ENCODE results near the gene COL9A3. TPM values are rescaled to one million over a fixed set of nuclear protein-coding genes. Genes with fewer than 3 reads are reported as not detected.

COL9A3 gene
- total RNA-seq, 1 donor from 2014 or later = not detected

DNA sequence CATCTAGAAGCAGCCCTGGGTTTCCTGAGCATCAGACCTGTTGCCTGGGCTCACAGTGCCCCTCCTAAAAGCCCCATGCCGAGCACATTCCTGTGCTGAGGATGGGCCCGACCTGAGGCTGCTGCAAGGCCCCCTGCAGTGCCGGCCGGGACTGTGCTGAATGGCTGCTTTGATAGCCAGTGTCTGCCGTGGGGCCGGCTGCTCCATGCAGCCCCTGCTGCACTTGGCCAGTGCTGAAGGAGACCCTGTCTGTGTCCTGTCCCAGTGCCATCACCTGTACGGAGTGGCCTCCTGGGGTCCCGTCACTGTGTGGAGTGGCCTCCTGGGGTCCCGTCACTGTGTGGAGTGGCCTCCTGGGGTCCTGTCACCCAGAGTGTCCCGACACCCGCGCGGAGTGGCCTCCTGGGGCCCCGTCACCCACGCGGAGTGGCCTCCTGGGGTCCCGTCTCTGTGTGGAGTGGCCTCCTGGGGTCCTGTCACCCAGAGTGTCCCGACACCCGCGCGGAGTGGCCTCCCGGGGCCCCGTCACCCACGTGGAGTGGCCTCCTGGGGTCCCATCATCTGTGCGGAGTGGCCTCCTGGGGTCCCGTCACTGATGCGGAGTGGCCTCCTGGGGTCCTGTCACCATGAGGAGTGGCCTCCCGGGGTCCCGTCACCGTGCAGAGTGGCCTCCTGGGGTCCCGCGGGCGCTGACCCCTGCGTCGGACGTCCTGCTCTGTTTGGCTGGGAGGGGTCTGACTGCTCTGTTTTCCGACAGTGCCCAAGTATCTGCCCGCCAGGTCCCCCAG, 7.0 kb downstream of the COL9A3 start:
- intact Hi-C loops (cut with micrococcal nuclease) = loop anchor here (5.0 kb wide), 2 partner anchors 38 to 183 kb away; partner anchors contain the start of genes BHLHE23 and TCFL5
- DNase-seq = peak; percentile 57
- H3K4me3 Mint-ChIP-seq = no peak overlapping the region

DNA sequence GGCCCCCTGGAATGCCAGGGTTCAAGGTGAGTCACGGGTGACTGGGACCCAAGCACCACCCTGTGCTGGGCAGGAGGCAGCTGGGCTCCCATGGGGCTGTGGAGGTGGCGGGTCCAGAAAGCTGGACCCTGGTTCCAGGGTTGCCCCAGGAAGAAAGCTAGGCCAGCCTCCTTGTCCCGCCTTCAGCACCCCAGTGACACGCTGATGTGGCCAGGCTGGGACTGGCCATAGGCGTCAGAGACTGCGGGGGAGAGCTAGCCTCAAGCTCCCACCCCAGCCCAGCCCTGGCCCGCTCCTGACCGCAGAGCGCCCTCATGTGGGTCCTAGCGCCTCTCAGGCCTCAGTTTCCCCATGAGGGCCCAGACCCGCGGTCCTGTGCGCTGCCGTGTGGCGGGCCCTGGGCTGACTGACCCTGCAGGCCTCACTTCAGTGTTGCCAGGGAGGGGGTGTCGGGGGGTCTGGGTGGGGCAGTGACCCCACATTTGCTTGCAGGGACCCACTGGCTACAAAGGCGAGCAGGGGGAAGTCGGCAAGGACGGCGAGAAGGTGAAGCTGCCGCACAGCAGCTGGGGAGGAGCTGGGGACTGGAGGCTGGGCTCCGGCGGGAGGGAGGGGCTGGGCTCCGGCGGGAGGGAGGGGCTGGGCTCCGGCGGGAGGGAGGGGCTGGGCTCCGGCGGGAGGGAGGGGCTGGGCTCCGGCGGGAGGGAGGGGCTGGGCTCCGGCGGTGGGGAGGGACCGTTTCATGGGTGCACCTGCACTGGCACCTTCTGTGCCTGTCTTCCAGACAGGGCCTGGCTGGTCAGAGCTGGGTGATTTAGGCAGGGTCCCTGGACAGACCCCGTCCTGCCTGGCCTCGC, 7.9 kb downstream of the COL9A3 start:
- DNase-seq = peak; percentile 86
- Mint-ChIP-seq H3K27ac (no peak overlapping the region), H3K27me3 (no peaks in the 10 kb centered on the region), H3K36me3 (ENCODE audit: low read depth) (no peaks in the 10 kb centered on the region), H3K9me3 (no peaks in the 10 kb centered on the region), H3K4me1 (no peaks in the 10 kb centered on the region), H3K4me3 (peak overlapping the region; percentile 47)
- intact Hi-C loops (cut with micrococcal nuclease) = loop anchor here (5.0 kb wide), 2 partner anchors 38 to 183 kb away; partner anchors contain the start of genes BHLHE23 and TCFL5

More for the DNA sequence above, 7.0 kb downstream of the COL9A3 start:
- H3K36me3 Mint-ChIP-seq (ENCODE audit: low read depth) = no peaks in the 10 kb centered on the region
- H3K27me3 Mint-ChIP-seq = no peaks in the 10 kb centered on the region
- no peaks in the 10 kb centered on the region for H3K4me1 Mint-ChIP-seq
- H3K9me3 Mint-ChIP-seq = no peaks in the 10 kb centered on the region
- H3K27ac Mint-ChIP-seq = no peak overlapping the region

DNA sequence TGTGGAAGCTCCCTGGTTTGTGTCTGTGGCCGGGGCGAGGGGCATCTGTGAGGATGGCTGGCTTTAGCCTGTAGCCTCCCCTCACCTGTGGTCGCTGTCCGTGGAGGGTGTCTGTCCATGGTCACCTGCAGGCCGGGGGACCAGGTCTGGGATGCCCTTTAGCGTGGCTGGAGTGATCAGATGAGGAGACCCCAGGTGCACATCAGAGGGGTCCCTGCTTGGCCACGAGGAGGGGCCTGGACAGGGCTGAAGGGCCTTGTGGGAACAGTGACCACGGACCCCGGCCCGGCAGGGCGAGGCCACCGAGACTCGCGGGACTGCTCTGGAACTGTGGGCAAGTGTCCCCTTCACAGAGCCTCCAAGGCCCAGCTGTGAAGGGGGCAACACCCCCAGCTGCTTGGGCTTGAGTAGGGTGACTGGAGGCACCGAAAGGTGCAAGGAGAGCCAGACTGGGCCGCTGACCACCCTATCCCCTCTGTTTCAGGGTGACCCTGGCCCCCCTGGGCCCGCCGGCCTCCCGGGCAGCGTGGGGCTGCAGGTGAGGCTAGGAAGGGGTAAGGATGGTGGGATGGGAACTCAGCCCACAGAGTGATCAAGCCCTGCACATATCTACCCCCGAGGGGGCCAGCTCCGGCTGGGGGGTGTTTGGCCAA, 8.6 kb downstream of the COL9A3 start:
- Mint-ChIP-seq H3K4me1 (no peaks in the 10 kb centered on the region), H3K36me3 (ENCODE audit: low read depth) (no peaks in the 10 kb centered on the region), H3K4me3 (no peak overlapping the region), H3K27ac (no peak overlapping the region), H3K27me3 (no peaks in the 10 kb centered on the region), H3K9me3 (no peaks in the 10 kb centered on the region)
- intact Hi-C loops (cut with micrococcal nuclease) = no loop called here
- peak; percentile 64 for DNase-seq

DNA sequence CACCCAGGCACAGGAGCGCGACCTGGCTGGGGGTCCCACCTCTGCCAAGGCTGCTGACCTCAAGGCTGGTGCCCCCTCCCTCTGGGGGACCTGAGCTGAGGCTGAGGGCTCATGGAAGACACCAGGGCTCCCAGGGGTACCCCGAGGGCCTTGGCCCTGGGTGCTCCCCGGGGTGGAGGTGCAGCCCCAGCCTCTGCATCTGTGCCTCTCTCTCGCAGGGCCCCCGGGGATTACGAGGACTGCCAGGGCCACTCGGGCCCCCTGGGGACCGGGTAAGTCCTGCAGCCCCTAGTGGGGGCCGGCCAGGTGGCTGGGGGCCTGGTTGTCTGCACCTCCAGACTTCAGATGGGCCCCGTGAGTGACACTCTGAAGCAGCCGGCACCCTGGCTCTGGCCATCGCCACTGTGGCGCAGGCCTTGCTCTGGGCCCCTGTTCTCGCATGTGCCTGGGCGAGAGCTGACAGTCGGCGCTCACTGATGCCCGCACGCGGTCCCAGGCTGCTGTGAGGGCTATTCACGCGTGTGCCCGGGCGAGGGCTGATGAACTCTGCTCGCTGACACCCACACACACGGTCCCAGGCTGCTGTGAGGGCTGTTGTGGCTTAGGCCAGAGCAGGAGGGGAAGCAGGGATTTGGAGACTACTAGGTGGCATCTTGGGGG, 9.3 kb downstream of the COL9A3 start:
- Mint-ChIP-seq H3K27me3 (no peaks in the 10 kb centered on the region), H3K4me1 (no peaks in the 10 kb centered on the region), H3K9me3 (no peaks in the 10 kb centered on the region), H3K4me3 (no peak overlapping the region), H3K27ac (no peak overlapping the region), H3K36me3 (ENCODE audit: low read depth) (no peaks in the 10 kb centered on the region)
- DNase-seq = no peak
- intact Hi-C loops (cut with micrococcal nuclease) = no loop called here

DNA sequence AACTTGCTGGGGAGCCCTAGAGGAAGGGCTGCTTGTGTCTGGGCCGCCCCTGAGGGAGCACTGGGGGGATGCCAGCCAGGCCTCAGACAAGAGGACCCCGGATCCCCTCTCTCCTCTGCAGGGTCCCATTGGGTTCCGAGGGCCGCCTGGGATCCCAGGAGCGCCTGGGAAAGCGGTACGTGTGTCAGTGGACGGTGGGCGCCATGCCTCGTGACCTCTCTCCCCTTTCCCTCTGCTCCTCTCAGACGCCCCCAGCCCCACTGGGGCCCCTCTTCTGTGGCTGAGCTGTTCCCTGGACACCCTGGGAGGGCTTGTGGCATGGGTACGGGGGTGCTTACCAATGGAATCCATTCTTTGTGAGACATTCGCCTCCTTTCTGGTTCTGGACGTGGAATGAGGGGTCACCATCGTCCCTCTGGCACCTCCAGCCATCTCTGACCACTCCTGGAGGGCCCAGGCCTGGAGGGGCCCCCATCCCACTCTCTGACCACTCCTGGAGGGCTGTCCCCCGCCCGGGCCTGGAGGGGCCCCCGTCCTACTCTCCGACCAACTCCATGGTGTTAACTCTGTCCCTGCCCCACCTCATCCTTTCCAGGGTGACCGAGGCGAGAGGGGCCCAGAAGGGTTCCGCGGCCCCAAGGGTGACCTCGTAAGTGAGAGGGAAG, 9.9 kb downstream of the COL9A3 start:
- intact Hi-C loops (cut with micrococcal nuclease) = no loop called here
- H3K9me3 Mint-ChIP-seq = no peaks in the 10 kb centered on the region
- H3K36me3 Mint-ChIP-seq (ENCODE audit: low read depth) = no peaks in the 10 kb centered on the region
- H3K4me1 Mint-ChIP-seq = no peaks in the 10 kb centered on the region
- DNase-seq = no peak
- no peak overlapping the region for H3K27ac Mint-ChIP-seq
- H3K27me3 Mint-ChIP-seq = no peaks in the 10 kb centered on the region
- no peak overlapping the region for H3K4me3 Mint-ChIP-seq

DNA sequence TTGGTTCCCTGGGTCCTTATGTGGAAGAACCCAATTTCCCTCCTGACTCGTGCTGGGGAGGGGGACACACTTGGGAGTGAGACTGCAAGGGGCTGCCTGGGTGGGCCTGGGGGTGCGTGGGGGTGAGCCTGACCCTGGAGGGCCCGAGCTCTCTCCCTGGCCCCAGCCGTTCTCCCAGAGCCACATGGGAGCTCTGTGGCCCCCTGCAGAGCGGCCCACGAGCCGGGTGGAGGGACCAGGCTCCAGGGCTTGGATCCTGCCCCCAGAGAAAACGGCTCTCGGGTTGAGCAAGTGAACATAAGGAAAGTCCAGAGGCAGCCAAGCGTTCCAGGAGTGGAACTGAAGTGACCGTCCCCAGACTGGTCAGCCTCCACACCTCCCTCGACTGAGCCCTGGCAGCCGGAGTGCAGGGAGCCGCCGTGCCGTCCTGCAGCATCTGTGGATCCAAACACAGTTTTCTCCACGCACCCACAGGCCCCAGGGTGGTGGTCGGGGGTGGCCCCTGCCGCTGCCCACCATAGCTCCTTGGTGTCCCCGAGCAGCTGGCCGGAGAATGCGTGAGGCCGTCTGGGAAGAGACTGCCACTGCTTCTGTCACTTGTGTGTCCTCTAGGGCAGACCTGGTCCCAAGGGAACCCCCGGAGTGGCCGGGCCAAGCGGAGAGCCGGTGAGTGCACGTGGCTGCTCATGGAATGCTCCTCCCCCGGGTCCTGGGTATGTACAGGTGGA, 10.6 kb downstream of the COL9A3 start:
- H3K36me3 Mint-ChIP-seq (ENCODE audit: low read depth) = no peaks in the 10 kb centered on the region
- intact Hi-C loops (cut with micrococcal nuclease) = no loop called here

DNA sequence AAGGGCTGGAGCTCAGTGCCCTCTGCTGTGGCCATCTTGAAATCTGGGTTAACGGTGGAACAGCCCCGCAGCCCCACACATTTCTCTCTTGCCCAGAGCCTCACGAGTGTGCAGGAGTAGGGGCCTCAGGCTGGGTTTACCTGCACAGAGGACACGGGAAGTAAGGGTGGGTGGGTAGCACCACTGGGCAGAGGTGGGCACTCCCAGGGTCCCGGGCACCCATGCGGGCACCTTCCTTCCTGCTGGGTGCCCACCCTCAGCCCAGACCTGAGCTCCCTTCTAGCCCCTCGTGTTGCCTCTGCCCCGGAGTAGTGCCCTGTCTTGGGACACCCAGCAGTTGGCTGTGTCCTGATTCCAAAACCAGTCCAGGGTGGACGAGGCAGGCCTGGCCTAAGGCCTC, 11.2 kb downstream of the COL9A3 start:
- Mint-ChIP-seq H3K36me3 (ENCODE audit: low read depth) (no peaks in the 10 kb centered on the region), H3K4me3 (no peak overlapping the region), H3K4me1 (peaks cover 7% of the 10 kb centered on the region), H3K9me3 (no peaks in the 10 kb centered on the region), H3K27ac (no peak overlapping the region), H3K27me3 (no peaks in the 10 kb centered on the region)
- no peak for DNase-seq
- intact Hi-C loops (cut with micrococcal nuclease) = no loop called here

More for the DNA sequence above, 10.6 kb downstream of the COL9A3 start:
- H3K27ac Mint-ChIP-seq = no peak overlapping the region
- H3K9me3 Mint-ChIP-seq = no peaks in the 10 kb centered on the region
- H3K4me3 Mint-ChIP-seq = no peak overlapping the region
- DNase-seq = no peak
- H3K4me1 Mint-ChIP-seq = peaks cover 2% of the 10 kb centered on the region
- H3K27me3 Mint-ChIP-seq = no peaks in the 10 kb centered on the region

DNA sequence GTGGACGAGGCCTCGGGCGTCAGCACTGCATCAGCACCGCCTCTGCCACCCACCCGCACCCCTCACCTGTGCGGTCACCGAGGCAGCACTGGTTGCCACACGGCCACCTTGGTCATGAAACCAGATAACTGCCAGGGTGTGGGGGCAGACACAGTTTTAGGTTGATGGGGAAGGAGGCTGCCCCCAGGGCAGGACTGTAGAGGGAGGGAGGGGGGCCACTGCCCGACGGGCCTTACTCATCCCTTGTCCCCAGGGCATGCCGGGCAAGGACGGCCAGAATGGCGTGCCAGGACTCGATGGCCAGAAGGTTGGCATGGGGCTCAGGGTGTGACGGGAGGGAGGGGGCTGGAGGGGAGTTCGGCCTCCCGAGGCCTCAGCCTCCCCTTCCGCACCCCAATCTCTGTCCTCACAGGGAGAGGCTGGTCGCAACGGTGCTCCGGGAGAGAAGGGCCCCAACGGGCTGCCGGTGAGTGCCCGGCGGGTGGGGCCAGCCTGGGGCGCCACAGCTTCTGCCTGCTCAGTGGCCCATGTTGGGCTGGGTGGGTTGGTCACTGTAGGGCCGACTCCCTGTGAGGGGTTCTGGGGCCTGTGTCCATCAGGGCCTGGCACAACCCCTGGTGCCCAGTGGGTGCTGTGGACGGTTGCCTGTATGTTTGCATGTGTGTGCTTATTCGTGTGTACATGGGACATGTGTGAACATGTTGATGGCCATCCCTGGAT, 11.8 kb downstream of the COL9A3 start:
- Mint-ChIP-seq H3K4me1 (peaks cover 7% of the 10 kb centered on the region), H3K36me3 (ENCODE audit: low read depth) (no peaks in the 10 kb centered on the region), H3K9me3 (no peaks in the 10 kb centered on the region), H3K27ac (no peak overlapping the region), H3K4me3 (no peak overlapping the region), H3K27me3 (no peaks in the 10 kb centered on the region)
- no peak for DNase-seq
- intact Hi-C loops (cut with micrococcal nuclease) = no loop called here

DNA sequence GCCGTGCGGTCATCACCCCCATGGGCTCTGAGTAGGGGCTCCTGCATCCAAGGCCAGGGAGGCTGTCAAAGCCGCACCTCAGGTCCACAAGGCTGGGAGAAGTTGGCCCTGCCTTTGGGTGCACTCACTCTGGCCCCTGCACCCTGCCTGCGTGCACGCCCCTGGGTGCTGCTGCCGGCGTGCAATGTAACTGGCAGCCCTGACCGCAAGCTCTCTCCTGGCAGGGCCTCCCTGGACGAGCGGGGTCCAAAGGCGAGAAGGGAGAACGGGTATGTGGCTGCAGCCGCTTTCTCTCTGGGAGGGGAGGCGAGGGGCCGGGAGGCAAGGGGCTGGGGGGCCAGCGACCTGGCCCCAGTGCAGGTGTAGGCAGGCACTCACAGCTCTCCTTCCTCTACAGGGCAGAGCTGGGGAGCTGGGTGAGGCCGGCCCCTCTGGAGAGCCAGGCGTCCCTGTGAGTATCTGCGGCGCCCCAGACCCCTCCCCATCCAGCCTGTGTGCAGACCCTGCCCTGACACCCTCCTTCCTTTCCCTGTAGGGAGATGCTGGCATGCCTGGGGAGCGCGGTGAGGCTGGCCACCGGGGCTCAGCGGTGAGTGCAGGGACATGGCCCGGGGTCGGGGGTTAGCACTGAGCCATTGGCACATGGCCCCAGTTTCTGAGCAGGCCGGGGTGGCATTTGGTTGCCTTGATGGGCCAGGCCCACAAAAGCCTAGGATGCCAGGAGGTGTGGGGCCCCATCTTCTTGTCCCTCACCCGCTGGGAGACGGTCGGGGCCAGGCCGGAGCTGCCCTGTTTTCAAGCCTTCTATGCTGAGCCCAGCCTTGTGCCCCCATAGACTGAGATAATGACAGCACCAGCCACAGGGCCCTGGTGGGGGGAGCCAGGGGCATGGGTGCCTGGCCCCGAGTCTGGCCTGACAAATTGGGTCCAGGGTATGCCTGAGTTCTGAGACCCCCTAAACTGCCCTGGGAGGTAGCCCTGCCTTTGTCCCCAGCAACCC, 12.7 kb downstream of the COL9A3 start:
- DNase-seq = no peak
- Mint-ChIP-seq H3K27me3 (no peaks in the 10 kb centered on the region), H3K36me3 (ENCODE audit: low read depth) (no peaks in the 10 kb centered on the region), H3K9me3 (no peaks in the 10 kb centered on the region), H3K4me3 (no peak overlapping the region), H3K27ac (no peak overlapping the region), H3K4me1 (peaks cover 7% of the 10 kb centered on the region)
- intact Hi-C loops (cut with micrococcal nuclease) = no loop called here

DNA sequence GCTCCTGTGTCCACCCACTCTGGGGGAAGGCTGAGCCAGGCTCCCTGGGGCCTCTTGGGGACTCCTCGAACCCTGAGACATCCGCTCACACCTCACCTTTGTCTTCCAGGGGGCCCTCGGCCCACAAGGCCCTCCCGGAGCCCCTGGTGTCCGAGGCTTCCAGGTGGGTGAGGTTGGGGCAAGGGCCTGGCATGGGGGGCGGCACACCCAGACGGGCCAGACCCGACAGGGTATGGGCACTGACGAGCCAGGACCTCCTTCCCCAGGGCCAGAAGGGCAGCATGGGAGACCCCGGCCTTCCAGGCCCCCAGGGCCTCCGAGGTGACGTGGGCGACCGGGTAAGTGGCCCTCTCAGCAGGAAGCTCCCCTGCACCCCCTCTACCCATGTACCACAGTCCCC, 13.4 kb downstream of the COL9A3 start:
- Mint-ChIP-seq H3K27ac (no peak overlapping the region), H3K4me1 (peaks cover 7% of the 10 kb centered on the region), H3K9me3 (no peaks in the 10 kb centered on the region), H3K27me3 (no peaks in the 10 kb centered on the region), H3K36me3 (ENCODE audit: low read depth) (no peaks in the 10 kb centered on the region), H3K4me3 (no peak overlapping the region)
- intact Hi-C loops (cut with micrococcal nuclease) = no loop called here
- DNase-seq = no peak

DNA sequence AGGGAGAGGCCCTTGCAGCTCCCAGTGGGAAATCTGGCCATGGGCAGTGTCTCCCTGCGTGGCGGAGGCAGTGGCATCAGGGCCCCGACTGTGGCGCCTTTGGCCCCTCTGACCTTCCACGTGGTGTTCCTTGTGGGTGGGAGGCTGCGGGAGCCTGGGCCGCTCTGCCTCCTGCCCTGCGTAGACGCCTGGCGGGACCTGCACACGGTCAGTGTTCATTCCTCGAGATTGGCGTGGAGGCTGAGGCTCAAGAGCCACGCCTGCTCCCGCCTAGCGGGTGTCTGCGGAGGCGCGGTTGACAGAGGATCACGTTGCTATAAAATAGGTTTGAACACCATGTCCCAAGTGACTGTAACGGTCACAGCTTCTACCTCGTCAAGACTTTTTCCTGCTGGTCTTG, 14.0 kb downstream of the COL9A3 start:
- H3K9me3 Mint-ChIP-seq = no peaks in the 10 kb centered on the region
- no peak overlapping the region for H3K27ac Mint-ChIP-seq
- no peak for DNase-seq
- no peaks in the 10 kb centered on the region for H3K36me3 Mint-ChIP-seq (ENCODE audit: low read depth)
- H3K4me1 Mint-ChIP-seq = peaks cover 7% of the 10 kb centered on the region
- H3K27me3 Mint-ChIP-seq = no peaks in the 10 kb centered on the region
- intact Hi-C loops (cut with micrococcal nuclease) = no loop called here
- no peak overlapping the region for H3K4me3 Mint-ChIP-seq

Measured in activated CD4-positive, alpha-beta T cell treated with anti-CD3 and anti-CD28 coated beads, Interleukin-2, amount 10 ng/mL, durations not matched to agents 24 days and 14 days (primary cell).